SK-N-SH (cell line): ENCODE data around the gene CAMTA2. TPM values are rescaled to one million over a fixed set of nuclear protein-coding genes. Genes with fewer than 3 reads are reported as not detected.

Source experiments
- CTCF ChIA-PET: fragments of 300-600, 350-600 bp; formaldehyde crosslinking; extraction: SDS; loops from one replicate; lab custom pipeline; 2021; lab: Yijun Ruan, JAX
- POLR2A ChIA-PET: fragments of 350-600 bp; sonication (Branson Sonifier 250); formaldehyde crosslinking; extraction: SDS; loops from one replicate; lab custom pipeline; 2020; ENCODE audit warnings: antibody characterized with exemption, inconsistent platforms; lab: Yijun Ruan, JAX
- DNase-seq: peaks from one replicate; pipeline ENCODE4 v3.0.0; 2012
- H2AFZ ChIP-seq: fragments of 200-600 bp; sonication (generic); 2 replicates; pipeline ENCODE4 v1.8.1; 2016; ENCODE audit warnings: antibody characterized with exemption, mild to moderate bottlenecking, low read depth
- H3F3A ChIP-seq: fragments of 200-600 bp; sonication (generic); replicated peaks from 2 replicates; pipeline ENCODE3; 2016; ENCODE audit warnings: antibody characterized with exemption, mild to moderate bottlenecking; ENCODE audit not compliant: insufficient read depth
- H3K27ac ChIP-seq, 2 experiments: fragments of 200-500 bp in 1 of 2; fragments of 200-600 bp in 1 of 2; sonication (Bioruptor generic) in 1 of 2; sonication (generic), shearing (Covaris generic) in 1 of 2; 2 replicates each; pipeline versions ENCODE4 v1.5.1 to v1.6.1; 2014 to 2016; ENCODE audit warnings: low read depth in 2 of 2, inconsistent platforms in 1 of 2, low read length in 1 of 2, mild to moderate bottlenecking in 1 of 2, mixed read lengths in 1 of 2
- H3K27me3 ChIP-seq: fragments of 200-600 bp; sonication (generic), shearing (Covaris generic); 2 replicates; pipeline ENCODE4 v1.6.1; 2016; ENCODE audit warnings: mixed run types; ENCODE audit not compliant: insufficient read depth
- H3K36me3 ChIP-seq, 2 experiments: fragments of 200-500 bp in 1 of 2; fragments of 200-600 bp in 1 of 2; sonication (Bioruptor generic) in 1 of 2; sonication (generic) in 1 of 2; replicated peaks in 1 of 2; 2 replicates each; pipeline versions ENCODE3 to v1.5.1; 2014 to 2016; ENCODE audit warnings: low read length in 1 of 2, mild to moderate bottlenecking in 1 of 2; ENCODE audit not compliant: insufficient read depth in 2 of 2, control insufficient read depth in 1 of 2
- H3K4me1 ChIP-seq, 2 experiments: fragments of 200-500 bp in 1 of 2; fragments of 200-600 bp in 1 of 2; sonication (Bioruptor generic) in 1 of 2; sonication (generic), shearing (Covaris generic) in 1 of 2; 2 replicates each; pipeline versions ENCODE4 v1.5.1 to v1.6.1; 2014 to 2016; ENCODE audit warnings: low read depth in 1 of 2, low read length in 1 of 2, mixed run types in 1 of 2; ENCODE audit not compliant: insufficient read depth in 2 of 2, control insufficient read depth in 1 of 2
- H3K4me2 ChIP-seq: fragments of 200-600 bp; sonication (generic), shearing (Covaris generic); 2 replicates; pipeline ENCODE4 v1.6.1; 2017; ENCODE audit warnings: mixed run types
- H3K4me3 ChIP-seq, 2 experiments: fragments of 200-500 bp in 1 of 2; fragments of 200-600 bp in 1 of 2; sonication (Bioruptor generic) in 1 of 2; sonication (generic), shearing (Covaris generic) in 1 of 2; 2 replicates each; pipeline versions ENCODE4 v1.5.1 to v1.8.1; 2014 to 2016; ENCODE audit warnings: low read depth in 2 of 2, inconsistent platforms in 1 of 2, low read length in 1 of 2, mild to moderate bottlenecking in 1 of 2, mixed read lengths in 1 of 2, moderate library complexity in 1 of 2
- H3K79me2 ChIP-seq: fragments of 200-600 bp; sonication (generic); 2 replicates; pipeline ENCODE4 v1.8.1; 2017; ENCODE audit warnings: mild to moderate bottlenecking; ENCODE audit not compliant: insufficient read depth
- H3K9ac ChIP-seq: fragments of 200-600 bp; sonication (generic); 2 replicates; pipeline ENCODE4 v1.6.1; 2017; ENCODE audit warnings: mixed run types
- H3K9me2 ChIP-seq: fragments of 200-600 bp; sonication (generic); 2 replicates; pipeline ENCODE4 v1.6.1; 2017; ENCODE audit warnings: mixed run types
- H3K9me3 ChIP-seq: fragments of 200-600 bp; sonication (generic); 2 replicates; pipeline ENCODE4 v1.6.1; 2017; ENCODE audit warnings: mixed run types, mild to moderate bottlenecking, moderate library complexity
- H4K20me1 ChIP-seq: fragments of 200-600 bp; sonication (generic); 2 replicates; pipeline ENCODE4 v1.6.1; 2017; ENCODE audit warnings: mild to moderate bottlenecking, mixed run types; ENCODE audit not compliant: insufficient read depth
- CHD2 ChIP-seq: fragments of 150-350 bp; IDR thresholded peaks from 2 replicates; pipeline ENCODE4 v1.6.1; 2018; ENCODE audit warnings: low read length; ENCODE audit not compliant: partially characterized antibody
- ELF1 ChIP-seq: IDR thresholded peaks from 2 replicates; pipeline ENCODE4 v1.4.0; 2012
- EP300 ChIP-seq, 2 experiments: IDR thresholded peaks; 2 replicates each; pipeline versions ENCODE4 v1.4.0 to v1.6.1; 2012; ENCODE audit warnings: borderline replicate concordance in 1 of 2, low read depth in 1 of 2, low read length in 1 of 2
- GABPA ChIP-seq: IDR thresholded peaks from 2 replicates; pipeline ENCODE4 v1.4.0; 2012; ENCODE audit warnings: low read depth, mild to moderate bottlenecking
- GATA2 ChIP-seq: sonication (generic); formaldehyde crosslinking; IDR thresholded peaks from 2 replicates; pipeline ENCODE4 v1.5.0; 2020; ENCODE audit warnings: mild to moderate bottlenecking, missing genetic modification reagents
- JUND ChIP-seq: IDR thresholded peaks from 2 replicates; pipeline ENCODE4 v1.4.0; 2012
- MAX ChIP-seq: IDR thresholded peaks from 2 replicates; pipeline ENCODE4 v1.4.0; 2012; ENCODE audit warnings: low read depth
- MXI1 ChIP-seq: IDR thresholded peaks from 2 replicates; pipeline ENCODE4 v1.6.1; 2012; ENCODE audit warnings: mild to moderate bottlenecking, low read depth, low read length, improper control_type of control experiment
- NFIC ChIP-seq: IDR thresholded peaks from 2 replicates; pipeline ENCODE4 v1.4.0; 2012; ENCODE audit warnings: borderline replicate concordance
- POLR2AphosphoS5 ChIP-seq: IDR thresholded peaks from 2 replicates; pipeline ENCODE4 v1.6.1; 2012; ENCODE audit warnings: low read depth, low read length
- RFX5 ChIP-seq: IDR thresholded peaks from 2 replicates; pipeline ENCODE4 v1.6.1; 2012; ENCODE audit warnings: mild to moderate bottlenecking, improper control_type of control experiment, low read length
- RXRA ChIP-seq: IDR thresholded peaks from 2 replicates; pipeline ENCODE4 v1.4.0; 2012; ENCODE audit warnings: low read depth, mild to moderate bottlenecking, borderline replicate concordance
- SIN3A ChIP-seq: IDR thresholded peaks from 2 replicates; pipeline ENCODE4 v1.6.1; 2012; ENCODE audit warnings: low read depth, mild to moderate bottlenecking, low read length, moderate library complexity, borderline replicate concordance
- SMC3 ChIP-seq: IDR thresholded peaks from 2 replicates; pipeline ENCODE4 v1.6.1; 2012; ENCODE audit warnings: low read depth, low read length, improper control_type of control experiment
- TAF1 ChIP-seq: IDR thresholded peaks from 2 replicates; pipeline ENCODE4 v1.6.1; 2012; ENCODE audit warnings: low read depth, mild to moderate bottlenecking, low read length, moderate library complexity, borderline replicate concordance
- TCF12 ChIP-seq: IDR thresholded peaks from 2 replicates; pipeline ENCODE4 v1.4.0; 2012
- TEAD4 ChIP-seq: IDR thresholded peaks from 2 replicates; pipeline ENCODE4 v1.4.0; 2012; ENCODE audit warnings: mild to moderate bottlenecking, borderline replicate concordance; ENCODE audit not compliant: insufficient read depth
- USF2 ChIP-seq: fragments of 150-350 bp; IDR thresholded peaks from 2 replicates; pipeline ENCODE4 v1.6.1; 2017; ENCODE audit warnings: antibody characterized with exemption, low read length, low read depth, borderline replicate concordance
- ZBTB33 ChIP-seq: IDR thresholded peaks from 2 replicates; pipeline ENCODE4 v1.4.0; 2012; ENCODE audit warnings: low read depth, borderline replicate concordance
- WGBS: methylation state at CpG from one replicate; pipeline ENCODE4 v1.1.6; 2017; ENCODE audit warnings: low lambda C conversion rate; 5-methylcytosine and 5-hydroxymethylcytosine counted together
- polyA plus RNA-seq, 3 experiments: library from polyadenylated mRNA; depleted of rRNA; stranded (reverse); fragments of >200 nt; gene quantifications; 2 replicates each; pipeline ENCODE4 v1.2.3, GENCODE V29; 2012
- TF ChIP-seq, protein P1 (sequence below): IDR thresholded peaks from 2 replicates; pipeline ENCODE4; 2012

Gene CAMTA2
- polyA plus RNA-seq, 1 of the 3 experiments (the other 2 are of a cell fraction): 27.0 TPM

GRCh38 chr17:4947411-4948165 lies 39.9 kb downstream of the CAMTA2 start:
- H3F3A ChIP-seq: peaks cover 63% of the 10 kb centered on the region
- no peaks in the 10 kb centered on the region for H3K9me2 ChIP-seq
- H3K27me3 ChIP-seq: no peaks in the 10 kb centered on the region
- DNase-seq: peak; percentile 81
- 2% methylated on average over 13 of the region's 56 CpGs for WGBS
- H3K4me3 ChIP-seq: peak overlapping the region; percentile 79 to 99
- peak overlapping the region; percentile 97 to 100 for H3K27ac ChIP-seq
- H3K4me1 ChIP-seq: peaks cover 23 to 44% of the 10 kb centered on the region in 2 experiments
- no peak overlapping the region for H2AFZ ChIP-seq
- H3K4me2 ChIP-seq: peak overlapping the region; percentile 98
- peaks cover 33 to 39% of the 10 kb centered on the region in 2 experiments for H3K36me3 ChIP-seq
- H3K79me2 ChIP-seq: peaks cover 82% of the 10 kb centered on the region
- peak overlapping the region; percentile 99 for H3K9ac ChIP-seq
- POLR2A ChIA-PET: interaction anchor here (0.7 to 4.3 kb wide), 2 partner anchors 20 to 39 kb away, joined by 4 to 32 read pairs; partner anchors contain the start of gene SPAG7
- TF ChIP-seq MAX (peak; percentile 64), GATA2 (CRISPR knock-in tag) (no peak), TCF12 (no peak), JUND (no peak), TAF1 (peak; percentile 34), MXI1 (peak; percentile 67; the same call in 1 of the 2 replicates), POLR2AphosphoS5 (peak; percentile 65), ELF1 (peak; percentile 69), SIN3A (peak; percentile 71; the same call in 1 of the 2 replicates), RFX5 (no peak), NFIC (no peak), GABPA (peak; percentile 75)
- TF ChIP-seq, protein P1, sequence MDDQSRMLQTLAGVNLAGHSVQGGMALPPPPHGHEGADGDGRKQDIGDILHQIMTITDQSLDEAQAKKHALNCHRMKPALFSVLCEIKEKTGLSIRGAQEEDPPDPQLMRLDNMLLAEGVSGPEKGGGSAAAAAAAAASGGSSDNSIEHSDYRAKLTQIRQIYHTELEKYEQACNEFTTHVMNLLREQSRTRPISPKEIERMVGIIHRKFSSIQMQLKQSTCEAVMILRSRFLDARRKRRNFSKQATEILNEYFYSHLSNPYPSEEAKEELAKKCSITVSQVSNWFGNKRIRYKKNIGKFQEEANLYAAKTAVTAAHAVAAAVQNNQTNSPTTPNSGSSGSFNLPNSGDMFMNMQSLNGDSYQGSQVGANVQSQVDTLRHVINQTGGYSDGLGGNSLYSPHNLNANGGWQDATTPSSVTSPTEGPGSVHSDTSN: no peak
- H4K20me1 ChIP-seq: peaks cover 45% of the 10 kb centered on the region
- no peaks in the 10 kb centered on the region for H3K9me3 ChIP-seq
- CTCF ChIA-PET: interaction anchor here (0.7 to 1.5 kb wide), 5 partner anchors 13 to 59 kb away, joined by 3 to 4 read pairs (median 3); no protein-coding TSS in a partner anchor

DNA sequence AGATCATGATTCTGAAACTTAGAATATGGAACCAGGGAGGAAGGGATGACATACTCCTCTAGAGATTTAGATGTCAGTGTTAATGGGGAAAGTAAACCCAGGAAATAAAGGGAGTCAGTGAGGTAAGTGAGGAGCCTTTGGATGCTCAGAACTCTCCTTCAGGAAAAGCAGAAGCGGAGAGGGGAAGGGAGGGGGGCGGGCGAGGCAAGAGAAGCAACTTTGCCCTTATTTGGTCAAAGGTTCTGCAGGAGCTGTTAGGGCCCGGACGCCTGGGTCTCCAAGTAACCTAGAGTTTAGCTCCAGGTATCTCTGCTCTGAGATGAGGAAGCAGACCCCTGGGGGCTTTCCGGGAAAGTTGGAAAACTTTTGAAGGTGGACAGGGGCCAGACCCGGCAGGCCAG lies 40.5 kb downstream of the CAMTA2 start:
- Histone ChIP-seq H3K4me2 (peak overlapping the region; percentile 98), H3K4me3 (peak overlapping the region; percentile 79 to 99), H3K27me3 (no peaks in the 10 kb centered on the region), H4K20me1 (peaks cover 45% of the 10 kb centered on the region), H3K9me2 (no peaks in the 10 kb centered on the region), H3K9me3 (no peaks in the 10 kb centered on the region), H3K4me1 (peaks cover 23 to 42% of the 10 kb centered on the region in 2 experiments), H2AFZ (no peak overlapping the region), H3K27ac (peak overlapping the region; percentile 97 to 100), H3F3A (peaks cover 68% of the 10 kb centered on the region), H3K36me3 (peaks cover 37 to 40% of the 10 kb centered on the region in 2 experiments), H3K9ac (peak overlapping the region; percentile 99), H3K79me2 (peaks cover 82% of the 10 kb centered on the region)
- 0% methylated on average over 7 of the region's 7 CpGs for WGBS
- ChIA-PET CTCF (interaction anchor here (0.7 to 1.5 kb wide), 3 partner anchors 13 to 56 kb away, joined by 3 to 4 read pairs (median 3); no protein-coding TSS in a partner anchor), POLR2A (interaction anchor here (4.3 kb wide), 1 partner anchor 20 kb away, joined by 32 read pairs; the partner anchor contains the start of gene SPAG7)
- DNase-seq: no peak
- TF ChIP-seq RXRA (no peak), ZBTB33 (no peak), TEAD4 (no peak), MAX (no peak), SMC3 (no peak), USF2 (no peak), EP300 (IDR thresholded peaks at IDR 0.05; ENCODE audit: borderline replicate concordance in 1 of 2, low read depth in 1 of 2, low read length in 1 of 2) (no peak), TAF1 (no peak), GATA2 (CRISPR knock-in tag) (no peak), CHD2 (no peak)
- TF ChIP-seq, protein P1: no peak
